Kidney (tissue), 14 donors: ENCODE data around the gene OMG. TPM values are rescaled to one million over a fixed set of nuclear protein-coding genes. Genes with fewer than 3 reads are reported as not detected.

Experiments
- DNase-seq, 5 donors: peaks; one replicate each; pipeline ENCODE4 v3.0.0-alpha.2; 2013 to 2020
- FAIRE-seq: peaks from 2 replicates; lab custom pipeline; 2012; peaks lifted over from hg19 to GRCh38; lab: Jason Lieb, UNC
- H3K27ac ChIP-seq, 2 donors: one replicate each; pipeline ENCODE4 v1.7.0; 2013; ENCODE audit warnings: low read depth in 2 of 2, low read length in 2 of 2, inconsistent platforms in 1 of 2
- H3K27me3 ChIP-seq: one replicate; pipeline ENCODE4 v1.7.1; 2013; ENCODE audit warnings: low read length, inconsistent platforms; ENCODE audit not compliant: control insufficient read depth, insufficient read depth
- H3K36me3 ChIP-seq, 3 donors: one replicate each; pipeline versions ENCODE4 v1.7.0 to v1.7.1; 2013; ENCODE audit warnings: low read length in 3 of 3, control low read depth in 1 of 3, inconsistent platforms in 1 of 3; ENCODE audit not compliant: insufficient read depth in 3 of 3, control insufficient read depth in 2 of 3
- H3K4me1 ChIP-seq, 3 donors: one replicate each; pipeline versions ENCODE4 v1.7.0 to v1.7.1; 2013; ENCODE audit warnings: low read length in 3 of 3, inconsistent platforms in 1 of 3, low read depth in 1 of 3; ENCODE audit not compliant: control insufficient read depth in 2 of 3, insufficient read depth in 2 of 3
- H3K4me3 ChIP-seq, 3 donors: one replicate each; pipeline versions ENCODE4 v1.7.0 to v1.8.1; 2013; ENCODE audit warnings: low read length in 3 of 3, control low read depth in 1 of 3, inconsistent platforms in 1 of 3
- H3K9ac ChIP-seq, 3 donors: one replicate each; pipeline versions ENCODE4 v1.7.0 to v1.7.1; 2013; ENCODE audit warnings: low read length in 3 of 3, control low read depth in 1 of 3, inconsistent platforms in 1 of 3
- H3K9me3 ChIP-seq, 3 donors: one replicate each; pipeline versions ENCODE4 v1.7.0 to v1.7.1; 2013; ENCODE audit warnings: low read length in 3 of 3, control low read depth in 1 of 3, inconsistent platforms in 1 of 3; ENCODE audit not compliant: control insufficient read depth in 2 of 3, insufficient read depth in 1 of 3
- intact Hi-C: fragments of 100-400 bp; cut with DNase I; formaldehyde crosslinking; loops from one replicate; pipeline ENCODE4 v1.11.1; 2022
- polyA plus RNA-seq: library from polyadenylated mRNA; stranded (reverse); fragments of 350-450 nt; fragmentation: Illumina TruSeq; extraction: RNeasy Lipid Tissue Mini Kit (QIAGEN cat#74804); gene quantifications from one replicate; pipeline ENCODE4 v1.2.3, GENCODE V29; 2014; ENCODE audit warnings: low read depth, low replicate concordance; ENCODE audit not compliant: insufficient read depth
- total RNA-seq: library from RNA; stranded (reverse); fragmentation: NEBNext Ultra II Directional; extraction: Animal tissue kit (Norgen Biotek cat#: 25700); gene quantifications from one replicate; pipeline ENCODE4 v1.2.1, GENCODE V29; 2021
- TF ChIP-seq, protein P1 (sequence below): IDR thresholded peaks from 3 replicates; pipeline ENCODE4 v1.5.1; 2012; ENCODE audit warnings: mild to moderate bottlenecking, moderate library complexity, borderline replicate concordance; ENCODE audit not compliant: insufficient read depth; ENCODE audit errors: extremely low read depth
- donor health status: control.
- donor health status: control.
- donor health status: control.
- donor health status: control.
- donor health status: control.
- donor health status: DM: yes; HTN: yes; CAD: no.
- donor health status: Normal renal cell carcinoma (clear cell type).

The OMG gene
- total and polyA plus RNA-seq, 2 donors from 2014 or later: not detected

DNA sequence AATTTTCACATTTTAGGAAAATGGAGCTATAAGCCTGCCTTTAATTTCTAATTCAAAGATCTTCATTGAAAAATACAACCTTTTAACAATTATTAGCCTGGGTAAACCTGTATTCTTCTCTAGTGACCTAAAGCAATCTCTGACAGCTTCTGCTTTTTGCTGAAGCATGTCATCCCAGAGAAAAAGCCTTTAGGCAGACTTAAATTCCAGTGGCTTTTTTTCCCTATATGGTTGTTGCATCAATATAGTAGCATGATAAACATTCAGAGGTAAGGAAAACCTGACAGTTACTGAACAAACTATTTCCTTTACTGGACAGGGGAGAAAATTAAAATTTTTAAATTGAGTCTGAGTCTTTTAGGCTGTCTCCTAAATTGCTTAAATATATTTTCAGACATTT is 32.2 kb upstream of the OMG start:
- Histone ChIP-seq H3K9ac (no peak overlapping the region), H3K4me1 (no peaks in the 10 kb centered on the region), H3K27ac (no peak overlapping the region), H3K4me3 (no peak overlapping the region), H3K36me3 (peaks cover 0 to 16% (median 3%) of the 10 kb centered on the region in 3 donors), H3K9me3 (no peaks in the 10 kb centered on the region), H3K27me3 (no peaks in the 10 kb centered on the region)
- intact Hi-C loops: no loop called here
- no peak for FAIRE-seq
- no peak for DNase-seq
- TF ChIP-seq, protein P1, sequence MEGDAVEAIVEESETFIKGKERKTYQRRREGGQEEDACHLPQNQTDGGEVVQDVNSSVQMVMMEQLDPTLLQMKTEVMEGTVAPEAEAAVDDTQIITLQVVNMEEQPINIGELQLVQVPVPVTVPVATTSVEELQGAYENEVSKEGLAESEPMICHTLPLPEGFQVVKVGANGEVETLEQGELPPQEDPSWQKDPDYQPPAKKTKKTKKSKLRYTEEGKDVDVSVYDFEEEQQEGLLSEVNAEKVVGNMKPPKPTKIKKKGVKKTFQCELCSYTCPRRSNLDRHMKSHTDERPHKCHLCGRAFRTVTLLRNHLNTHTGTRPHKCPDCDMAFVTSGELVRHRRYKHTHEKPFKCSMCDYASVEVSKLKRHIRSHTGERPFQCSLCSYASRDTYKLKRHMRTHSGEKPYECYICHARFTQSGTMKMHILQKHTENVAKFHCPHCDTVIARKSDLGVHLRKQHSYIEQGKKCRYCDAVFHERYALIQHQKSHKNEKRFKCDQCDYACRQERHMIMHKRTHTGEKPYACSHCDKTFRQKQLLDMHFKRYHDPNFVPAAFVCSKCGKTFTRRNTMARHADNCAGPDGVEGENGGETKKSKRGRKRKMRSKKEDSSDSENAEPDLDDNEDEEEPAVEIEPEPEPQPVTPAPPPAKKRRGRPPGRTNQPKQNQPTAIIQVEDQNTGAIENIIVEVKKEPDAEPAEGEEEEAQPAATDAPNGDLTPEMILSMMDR: no peak

DNA sequence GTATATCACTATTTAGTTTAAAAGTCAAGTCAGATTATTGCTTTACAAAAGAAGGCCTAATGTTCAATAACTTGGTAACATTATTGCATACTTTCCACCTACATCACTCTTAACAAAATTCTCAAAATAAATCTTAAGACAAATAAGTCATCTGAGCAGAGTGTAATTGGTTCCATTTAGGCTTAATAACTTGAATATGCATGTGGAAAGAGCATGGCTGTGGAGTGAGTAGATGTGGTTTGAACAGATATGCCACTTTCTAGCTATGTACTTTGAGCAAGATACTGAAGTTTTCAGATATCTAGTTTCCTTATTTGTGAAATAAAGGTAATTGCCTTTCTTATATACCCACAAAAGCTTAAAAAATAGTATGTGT is 31.1 kb upstream of the OMG start:
- H3K36me3 ChIP-seq: peaks cover 0 to 16% (median 3%) of the 10 kb centered on the region in 3 donors
- no peak overlapping the region for H3K4me3 ChIP-seq
- no peaks in the 10 kb centered on the region for H3K27me3 ChIP-seq
- H3K9ac ChIP-seq: no peak overlapping the region
- no peak for DNase-seq
- H3K4me1 ChIP-seq: no peaks in the 10 kb centered on the region
- no peak overlapping the region for H3K27ac ChIP-seq
- intact Hi-C loops: no loop called here
- H3K9me3 ChIP-seq: no peaks in the 10 kb centered on the region
- FAIRE-seq: no peak
- TF ChIP-seq, protein P1: no peak

DNA sequence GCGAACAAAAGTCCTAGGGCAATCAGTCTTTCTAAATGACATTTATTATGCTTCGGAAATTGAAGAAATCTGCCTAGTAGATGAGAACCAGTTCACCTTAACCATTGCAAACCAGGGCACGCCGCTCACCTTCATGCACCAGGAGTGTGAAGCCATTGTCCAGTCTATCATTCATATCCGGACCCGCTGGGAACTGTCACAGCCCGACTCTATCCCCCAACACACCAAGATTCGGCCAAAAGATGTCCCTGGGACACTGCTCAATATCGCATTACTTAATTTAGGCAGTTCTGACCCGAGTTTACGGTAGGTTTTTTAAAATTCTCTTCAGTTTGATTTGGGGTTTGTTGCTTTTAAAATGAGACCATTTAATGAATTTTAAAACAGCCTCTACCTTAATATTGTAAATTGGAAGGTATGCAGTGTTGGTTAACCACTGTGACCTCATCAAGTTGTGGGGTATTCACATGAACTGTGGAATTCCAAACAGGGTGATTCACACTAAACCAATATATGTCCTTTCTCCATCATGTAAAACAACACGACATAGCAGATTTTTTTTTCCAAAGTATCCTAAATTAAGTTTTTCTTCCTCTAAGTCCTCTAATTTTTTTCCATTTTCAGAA is 30.6 kb upstream of the OMG start:
- Histone ChIP-seq H3K27ac (no peak overlapping the region), H3K27me3 (no peaks in the 10 kb centered on the region), H3K36me3 (peaks cover 0 to 16% (median 3%) of the 10 kb centered on the region in 3 donors), H3K4me1 (no peaks in the 10 kb centered on the region), H3K9me3 (no peaks in the 10 kb centered on the region), H3K9ac (no peak overlapping the region), H3K4me3 (no peak overlapping the region)
- intact Hi-C loops: no loop called here
- no peak for FAIRE-seq
- DNase-seq: no peak
- TF ChIP-seq, protein P1: no peak

DNA sequence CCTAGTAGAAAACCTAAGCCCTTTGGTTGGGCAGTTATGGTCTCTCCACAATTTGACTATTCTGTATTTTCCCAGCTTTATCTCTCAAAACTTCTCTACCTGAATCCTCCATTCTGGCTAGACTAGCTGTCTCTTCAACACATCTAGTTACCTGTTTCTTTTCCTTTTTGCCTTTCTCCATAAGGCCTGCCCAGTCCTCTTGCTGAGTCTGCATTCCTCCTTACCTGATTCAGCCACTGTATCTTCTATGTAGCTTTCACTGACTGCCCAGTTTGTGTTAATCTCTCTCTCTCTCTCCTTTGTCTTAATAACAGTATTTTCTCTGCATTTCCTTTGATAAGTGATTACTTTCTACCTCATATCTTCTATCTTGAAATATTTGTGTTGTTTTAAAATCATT is 26.5 kb upstream of the OMG start:
- intact Hi-C loops: no loop called here
- H3K27ac ChIP-seq: no peak overlapping the region
- H3K4me3 ChIP-seq: no peak overlapping the region
- TF ChIP-seq, protein P1: no peak
- DNase-seq: no peak
- H3K9me3 ChIP-seq: no peaks in the 10 kb centered on the region
- H3K9ac ChIP-seq: no peak overlapping the region
- H3K27me3 ChIP-seq: no peaks in the 10 kb centered on the region
- H3K36me3 ChIP-seq: peaks cover 0 to 16% (median 3%) of the 10 kb centered on the region in 3 donors
- no peaks in the 10 kb centered on the region for H3K4me1 ChIP-seq
- FAIRE-seq: no peak
